ENCODE measurements around the gene PSMC4. TPM values are rescaled to one million over a fixed set of nuclear protein-coding genes. Genes with fewer than 3 reads are reported as not detected.

PSMC4 gene
- total RNA-seq, 1 experiment from 2014 or later: 111 TPM

- no peaks in the 10 kb centered on the region for H3K27me3 Mint-ChIP-seq (ENCODE audit: low read depth)
- no peaks in the 10 kb centered on the region for H3K79me2 ChIP-seq (ENCODE audit: insufficient read depth, low read length)
- no peak overlapping the region for H3K23ac ChIP-seq (ENCODE audit: insufficient read length, low read depth, low read length)
- H3K27ac ChIP-seq (ENCODE audit: insufficient read length, low read depth, low read length): no peak overlapping the region
- no peak overlapping the region for H4K91ac ChIP-seq (ENCODE audit: insufficient read length, low read depth, low read length)
- no peak overlapping the region for H3K27ac Mint-ChIP-seq
- no peaks in the 10 kb centered on the region for H4K20me1 ChIP-seq (ENCODE audit: control insufficient read depth, insufficient read depth, insufficient read length)
- peaks cover 7 to 8% of the 10 kb centered on the region in 2 experiments; a peak in 1 of 4 replicates for H3K4me1 Mint-ChIP-seq
- no peak overlapping the region for H3K56ac ChIP-seq (ENCODE audit: insufficient read length, low read depth, low read length)
- no peaks in the 10 kb centered on the region; a peak in 1 of 5 replicates for H3K9me3 Mint-ChIP-seq
- no peaks in the 10 kb centered on the region for H3K36me3 Mint-ChIP-seq (ENCODE audit: insufficient read depth in 1 of 3, low read depth in 3 of 3)
- H3K23me2 ChIP-seq (ENCODE audit: insufficient read length, low read depth, low read length, poor library complexity, severe bottlenecking): no peaks in the 10 kb centered on the region
- H3K4me1 ChIP-seq (ENCODE audit: insufficient read depth, low read length): no peaks in the 10 kb centered on the region
- no CpG with 5 or more reads among the region's 11 CpGs for WGBS (ENCODE audit: extremely low coverage, insufficient read length, low lambda C conversion rate)
- no peak overlapping the region for H2BK5ac ChIP-seq (ENCODE audit: insufficient read length, low read length)
- H3T11ph ChIP-seq (ENCODE audit: low read length): no peak overlapping the region
- DNase-seq: no peak
- no peak overlapping the region for H4K5ac ChIP-seq (ENCODE audit: insufficient read length, low read depth, low read length)
- H2BK12ac ChIP-seq (ENCODE audit: insufficient read length, low read depth, low read length): no peak overlapping the region
- no peak overlapping the region for H2AK5ac ChIP-seq (ENCODE audit: insufficient read length, low read length)
- no peak overlapping the region for H2AFZ ChIP-seq (ENCODE audit: low read length)
- H3K27me3 ChIP-seq (ENCODE audit: insufficient read depth, low read length): no peaks in the 10 kb centered on the region
- H3K14ac ChIP-seq (ENCODE audit: insufficient read depth, low read length): no peak overlapping the region
- H3K79me1 ChIP-seq (ENCODE audit: insufficient read depth, low read depth, low read length, poor library complexity, severe bottlenecking): no peaks in the 10 kb centered on the region
- H3K4ac ChIP-seq (ENCODE audit: low read depth, low read length): no peak overlapping the region
- no peak overlapping the region for H3K4me3 Mint-ChIP-seq
- no peak overlapping the region for H4K8ac ChIP-seq (replicated peaks; ENCODE audit: insufficient read length, low read depth, low read length)
- H2BK120ac ChIP-seq (ENCODE audit: low read depth, low read length, poor library complexity, severe bottlenecking): no peak overlapping the region
- no peaks in the 10 kb centered on the region for H3K9me3 ChIP-seq (ENCODE audit: control insufficient read depth, low read depth, low read length)
- H2BK20ac ChIP-seq (ENCODE audit: low read depth, low read length, poor library complexity, severe bottlenecking): no peak overlapping the region
- no peak overlapping the region for H2BK15ac ChIP-seq (ENCODE audit: low read depth, low read length)
- H3K4me2 ChIP-seq (ENCODE audit: insufficient read depth, insufficient read length, low read length): no peak overlapping the region
- no peak overlapping the region for H3K18ac ChIP-seq (ENCODE audit: insufficient read length, low read depth, low read length)
- no peak for TF ChIP-seq CTCF (conservative IDR thresholded peaks at IDR 0.05)
- H3K9ac ChIP-seq (ENCODE audit: extremely low read depth, insufficient read length, low read length): no peak overlapping the region
Measured at GRCh38 chr19:39927076-39927475, 43.9 kb upstream of the PSMC4 start.
